GM12878 (cell line): ENCODE data around the gene MPV17. TPM values are rescaled to one million over a fixed set of nuclear protein-coding genes. Genes with fewer than 3 reads are reported as not detected.
A peak's percentile ranks its signal among the peaks of the same experiment; 100 is the strongest.

Experiments
- ATAC-seq: fragments of 200-7000 bp; cut with Tn5 transposase; 3 replicates; pipeline ENCODE4 v1.9.1; 2020; ENCODE audit warnings: mild to moderate bottlenecking, moderate library complexity
- BruUV-seq: library from RNA; stranded (reverse); fragments of 400-500 nt; replicated peaks from 2 replicates; lab custom pipeline; 2021; lab: Mats Ljungman, UMichigan
- CTCF ChIA-PET: fragments of 300-600 bp; sonication (Branson Sonifier 250); formaldehyde crosslinking; extraction: SDS; loops from one replicate; lab custom pipeline; 2021; ENCODE audit warnings: inconsistent platforms; lab: Yijun Ruan, JAX
- POLR2A ChIA-PET: fragments of 350-600 bp; formaldehyde crosslinking; extraction: SDS; loops from one replicate; lab custom pipeline; 2021; ENCODE audit warnings: inconsistent platforms; lab: Charles Lee
- RAD21 ChIA-PET: fragments of 300-600 bp; sonication (Branson Sonifier 250); formaldehyde crosslinking; loops from one replicate; lab custom pipeline; 2023; ENCODE audit warnings: antibody characterized with exemption; ENCODE audit not compliant: unreplicated experiment; lab: Charles Lee
- SMC1A ChIA-PET: fragments of 300-600 bp; sonication (Branson Sonifier 250); formaldehyde crosslinking; loops from one replicate; lab custom pipeline; 2023; ENCODE audit not compliant: unreplicated experiment, uncharacterized antibody; lab: Charles Lee
- DNase-seq: peaks from one replicate; pipeline ENCODE4 v3.0.0-alpha.2; 2011; ENCODE audit warnings: low read depth, low spot score
- FAIRE-seq: peaks from 3 replicates; lab custom pipeline; 2011; peaks lifted over from hg19 to GRCh38; lab: Jason Lieb, UNC
- H2AFZ ChIP-seq: 2 replicates; pipeline ENCODE4 v1.6.0; 2011; ENCODE audit warnings: low read depth, low read length, control low read depth; ENCODE audit not compliant: control insufficient read depth
- H3K27ac ChIP-seq: 2 replicates; pipeline ENCODE4 v1.5.1; 2011; ENCODE audit warnings: control low read depth; ENCODE audit not compliant: control insufficient read depth, insufficient read depth
- H3K27me3 ChIP-seq, 2 experiments: replicated peaks in 1 of 2; 2 replicates each; pipeline versions ENCODE4 v1.6.0 to v1.6.1; 2011; ENCODE audit warnings: low read length in 1 of 2; ENCODE audit not compliant: control insufficient read depth in 2 of 2, insufficient read depth in 2 of 2
- H3K36me3 ChIP-seq, 2 experiments: 2 replicates each; pipeline ENCODE4 v1.5.1; 2011; ENCODE audit warnings: low read length in 1 of 2; ENCODE audit not compliant: control insufficient read depth in 2 of 2, insufficient read depth in 2 of 2
- H3K4me1 ChIP-seq: 2 replicates; pipeline ENCODE4 v1.6.1; 2011; ENCODE audit warnings: mild to moderate bottlenecking, low read length, moderate library complexity, mixed read lengths; ENCODE audit not compliant: control insufficient read depth, insufficient read depth
- H3K4me2 ChIP-seq: 2 replicates; pipeline ENCODE4 v1.6.0; 2011; ENCODE audit warnings: control low read depth; ENCODE audit not compliant: control insufficient read depth, insufficient read depth
- H3K4me3 ChIP-seq: fragments of 200-600 bp; sonication (generic); 2 replicates; pipeline ENCODE4 v1.5.1; 2016
- H3K79me2 ChIP-seq: 2 replicates; pipeline ENCODE4 v1.6.0; 2011; ENCODE audit warnings: low read length; ENCODE audit not compliant: control insufficient read depth, insufficient read depth
- H3K9ac ChIP-seq: 2 replicates; pipeline ENCODE4 v1.8.0; 2011; ENCODE audit warnings: low read length, control low read depth, mixed read lengths; ENCODE audit not compliant: control insufficient read depth, insufficient read depth
- H3K9me3 ChIP-seq: replicated peaks from 3 replicates; pipeline ENCODE4 v1.5.1; 2011; ENCODE audit warnings: mild to moderate bottlenecking, low read length; ENCODE audit not compliant: control insufficient read depth, insufficient read depth
- H4K20me1 ChIP-seq: 2 replicates; pipeline ENCODE4 v1.6.0; 2011; ENCODE audit not compliant: control insufficient read depth, insufficient read depth
- EED ChIP-seq: sonication (generic); IDR thresholded peaks from 2 replicates; pipeline ENCODE4 v1.6.1; 2016; ENCODE audit warnings: antibody characterized with exemption, low read depth
- ETV6 ChIP-seq, 2 experiments: fragments of 450-650 bp in 1 of 2; IDR thresholded peaks in 1 of 2; conservative IDR thresholded peaks in 1 of 2; 2 replicates each; pipeline ENCODE4 v1.6.1; 2014; ENCODE audit warnings: antibody characterized with exemption in 1 of 2, borderline replicate concordance in 1 of 2, low read depth in 1 of 2, mild to moderate bottlenecking in 1 of 2, moderate library complexity in 1 of 2
- FOS ChIP-seq: IDR thresholded peaks from 3 replicates; pipeline ENCODE4 v1.6.1; 2011; ENCODE audit warnings: borderline replicate concordance; ENCODE audit not compliant: insufficient read length; ENCODE audit errors: extremely low read depth
- FOXM1 ChIP-seq: IDR thresholded peaks from 2 replicates; pipeline ENCODE4 v1.6.1; 2012; ENCODE audit warnings: low read depth, mild to moderate bottlenecking, inconsistent platforms, low read length, moderate library complexity
- LARP7 ChIP-seq: fragments of 450-650 bp; IDR thresholded peaks from 2 replicates; pipeline ENCODE4 v1.6.1; 2017; ENCODE audit warnings: mild to moderate bottlenecking
- MEF2A ChIP-seq: IDR thresholded peaks from 2 replicates; pipeline ENCODE4 v1.6.1; 2011; ENCODE audit warnings: low read depth, mild to moderate bottlenecking, low read length, moderate library complexity; ENCODE audit not compliant: insufficient read depth
- NFIC ChIP-seq: IDR thresholded peaks from 2 replicates; pipeline ENCODE4 v1.6.1; 2012; ENCODE audit warnings: low read depth, mild to moderate bottlenecking, inconsistent platforms, low read length, moderate library complexity
- NR2C2 ChIP-seq: IDR thresholded peaks from 2 replicates; pipeline ENCODE4 v1.6.1; 2011; ENCODE audit warnings: borderline replicate concordance, low read depth; ENCODE audit not compliant: control insufficient read depth, insufficient read length
- POLR2A ChIP-seq: IDR thresholded peaks from 2 replicates; pipeline ENCODE4 v1.6.1; 2011; ENCODE audit warnings: low read depth, mild to moderate bottlenecking, low read length
- POU2F2 ChIP-seq: IDR thresholded peaks from 3 replicates; pipeline ENCODE4 v1.6.1; 2011; ENCODE audit warnings: low read depth, mild to moderate bottlenecking, low read length, borderline replicate concordance
- RB1 ChIP-seq: fragments of 450-650 bp; formaldehyde crosslinking; IDR thresholded peaks from 2 replicates; pipeline ENCODE4 v1.6.1; 2017; ENCODE audit warnings: mild to moderate bottlenecking, borderline replicate concordance
- REST ChIP-seq: IDR thresholded peaks from 2 replicates; pipeline ENCODE4 v1.6.1; 2012; ENCODE audit warnings: mild to moderate bottlenecking, low read depth, low read length
- SP1 ChIP-seq: IDR thresholded peaks from one replicate; pipeline ENCODE4 v1.6.1; 2011; ENCODE audit warnings: low read depth, low read length
- SUPT20H ChIP-seq: IDR thresholded peaks from 2 replicates; pipeline ENCODE4 v1.6.1; 2011; ENCODE audit warnings: low read depth, mild to moderate bottlenecking, low read length, moderate library complexity, borderline replicate concordance; ENCODE audit not compliant: control insufficient read depth
- SUZ12 ChIP-seq: fragments of 200-600 bp; sonication (generic); IDR thresholded peaks from one replicate; pipeline ENCODE4 v1.6.1; 2018; ENCODE audit warnings: antibody characterized with exemption, mild to moderate bottlenecking; ENCODE audit not compliant: unreplicated experiment
- WGBS: methylation state at CpG from one replicate; pipeline ENCODE4 v1.1.6; 2016; ENCODE audit warnings: low lambda C conversion rate; ENCODE audit not compliant: insufficient replicate concordance, insufficient coverage; ENCODE audit errors: missing lambda C conversion rate; 5-methylcytosine and 5-hydroxymethylcytosine counted together
- in situ Hi-C: fragments of 300-500 bp; cut with MboI; formaldehyde crosslinking; loops from 9 replicates; pipeline ENCODE4 v1.14.3; 2018; ENCODE audit warnings: mixed read lengths
- intact Hi-C: fragments of 100-400 bp; cut with micrococcal nuclease; formaldehyde crosslinking; loops from one replicate; pipeline ENCODE4 v1.14.2; 2022; ENCODE audit not compliant: unreplicated experiment
- polyA plus RNA-seq, 11 experiments: library from polyadenylated mRNA; depleted of rRNA in 4 of 11; unstranded in 6 of 11; stranded (reverse) in 5 of 11; fragments of >200 nt; fragmentation: Nextera tagmentation in 4 of 11; fragmentation: Illumina TruSeq in 1 of 11; extraction: Ambion mirVana in 4 of 11; extraction: Trizol in 1 of 11; gene quantifications; 1 replicate in 1 of 11; 2 replicates in 10 of 11; pipeline versions ENCODE4 v1.2.1 to v1.2.3, GENCODE V29; 2011 to 2016; ENCODE audit warnings: inconsistent platforms in 2 of 11, missing spikeins in 2 of 11, low read depth in 1 of 11
- total RNA-seq, 4 experiments: library from RNA; depleted of rRNA in 3 of 4; stranded (reverse); fragments of >200 nt in 3 of 4; fragmentation: Illumina TruSeq in 1 of 4; extraction: Trizol in 1 of 4; gene quantifications; 2 replicates each; pipeline versions ENCODE4 v1.2.1 to v1.2.3, GENCODE V29; 2013 to 2021
- TF ChIP-seq, protein P1 (sequence below): fragments of 450-650 bp; IDR thresholded peaks from 2 replicates; pipeline ENCODE4 v1.6.1; 2017; ENCODE audit warnings: mild to moderate bottlenecking
- TF ChIP-seq, protein P2 (sequence below): IDR thresholded peaks from 2 replicates; pipeline ENCODE4 v1.6.1; 2011; ENCODE audit warnings: mild to moderate bottlenecking, low read depth, low read length, moderate library complexity; ENCODE audit not compliant: insufficient replicate concordance
- TF ChIP-seq, protein P3 (sequence below): IDR thresholded peaks from 2 replicates; pipeline ENCODE4 v1.6.1; 2012; ENCODE audit warnings: low read depth, low read length, improper control_type of control experiment

MPV17 gene
- total and polyA plus RNA-seq, 10 of the 15 experiments (the other 5 are each of a cell fraction or from before 2014, with no cell fraction given) = 63.4 to 143 (median 89.0) TPM

GRCh38 chr2:27354597-27354927 lies 31.7 kb upstream of the MPV17 start:
- intact Hi-C loops (loop anchor here (10.0 kb wide), 1 partner anchor 140 kb away; the partner anchor contains the start of genes ATRAID, CAD and SLC5A6), in situ Hi-C loops (no loop called here)
- Histone ChIP-seq H3K9ac (no peak overlapping the region), H3K4me1 (no peaks in the 10 kb centered on the region; the same call in 1 of the 2 replicates), H3K4me3 (no peak overlapping the region), H3K79me2 (peaks cover 72% of the 10 kb centered on the region), H3K36me3 (no peaks in the 10 kb centered on the region; a peak in 1 of 4 replicates), H4K20me1 (no peaks in the 10 kb centered on the region), H3K4me2 (peak overlapping the region; percentile 34; the same call in 1 of the 2 replicates), H3K27ac (no peak overlapping the region), H3K27me3 (no peaks in the 10 kb centered on the region), H3K9me3 (no peaks in the 10 kb centered on the region), H2AFZ (no peak overlapping the region)
- FAIRE-seq = no peak
- BruUV-seq = no TSS peak
- SMC1A ChIA-PET = interaction anchor here (0.9 to 2.6 kb wide), 3 partner anchors 11 to 17 kb away, joined by 3 to 9 read pairs (median 3); partner anchors contain the start of gene EIF2B4
- no peak for ATAC-seq
- POLR2A ChIA-PET = interaction anchor here (0.8 to 1.3 kb wide), 4 partner anchors 10 to 17 kb away, joined by 3 to 4 read pairs (median 4); partner anchors contain the start of genes EIF2B4 and SNX17
- RAD21 ChIA-PET = interaction anchor here (0.7 kb wide), 2 partner anchors 74 to 76 kb away, joined by 3 to 4 read pairs; partner anchors contain the start of gene NRBP1
- CTCF ChIA-PET = interaction anchor here (0.6 to 3.3 kb wide), 7 partner anchors 8 to 329 kb away, joined by 3 to 7 read pairs (median 5); no protein-coding TSS in a partner anchor
- DNase-seq = no peak
- 98% methylated on average over 7 of the region's 7 CpGs for WGBS
- TF ChIP-seq FOS (no peak), POU2F2 (no peak), NFIC (no peak), MEF2A (no peak), RB1 (no peak), FOXM1 (no peak), POLR2A (no peak), LARP7 (no peak), NR2C2 (no peak), EED (no peak), SP1 (no peak), SUPT20H (no peak), ETV6 (conservative IDR thresholded peaks at IDR 0.05 in 1 of 2, IDR thresholded peaks at IDR 0.05 in 1 of 2; ENCODE audit: borderline replicate concordance in 1 of 2, low read depth in 1 of 2) (no peak), SUZ12 (no peak), REST (no peak)
- TF ChIP-seq, protein P1, sequence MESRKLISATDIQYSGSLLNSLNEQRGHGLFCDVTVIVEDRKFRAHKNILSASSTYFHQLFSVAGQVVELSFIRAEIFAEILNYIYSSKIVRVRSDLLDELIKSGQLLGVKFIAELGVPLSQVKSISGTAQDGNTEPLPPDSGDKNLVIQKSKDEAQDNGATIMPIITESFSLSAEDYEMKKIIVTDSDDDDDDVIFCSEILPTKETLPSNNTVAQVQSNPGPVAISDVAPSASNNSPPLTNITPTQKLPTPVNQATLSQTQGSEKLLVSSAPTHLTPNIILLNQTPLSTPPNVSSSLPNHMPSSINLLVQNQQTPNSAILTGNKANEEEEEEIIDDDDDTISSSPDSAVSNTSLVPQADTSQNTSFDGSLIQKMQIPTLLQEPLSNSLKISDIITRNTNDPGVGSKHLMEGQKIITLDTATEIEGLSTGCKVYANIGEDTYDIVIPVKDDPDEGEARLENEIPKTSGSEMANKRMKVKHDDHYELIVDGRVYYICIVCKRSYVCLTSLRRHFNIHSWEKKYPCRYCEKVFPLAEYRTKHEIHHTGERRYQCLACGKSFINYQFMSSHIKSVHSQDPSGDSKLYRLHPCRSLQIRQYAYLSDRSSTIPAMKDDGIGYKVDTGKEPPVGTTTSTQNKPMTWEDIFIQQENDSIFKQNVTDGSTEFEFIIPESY = no peak
- TF ChIP-seq, protein P2, sequence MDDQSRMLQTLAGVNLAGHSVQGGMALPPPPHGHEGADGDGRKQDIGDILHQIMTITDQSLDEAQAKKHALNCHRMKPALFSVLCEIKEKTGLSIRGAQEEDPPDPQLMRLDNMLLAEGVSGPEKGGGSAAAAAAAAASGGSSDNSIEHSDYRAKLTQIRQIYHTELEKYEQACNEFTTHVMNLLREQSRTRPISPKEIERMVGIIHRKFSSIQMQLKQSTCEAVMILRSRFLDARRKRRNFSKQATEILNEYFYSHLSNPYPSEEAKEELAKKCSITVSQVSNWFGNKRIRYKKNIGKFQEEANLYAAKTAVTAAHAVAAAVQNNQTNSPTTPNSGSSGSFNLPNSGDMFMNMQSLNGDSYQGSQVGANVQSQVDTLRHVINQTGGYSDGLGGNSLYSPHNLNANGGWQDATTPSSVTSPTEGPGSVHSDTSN = no peak
- TF ChIP-seq, protein P3, sequence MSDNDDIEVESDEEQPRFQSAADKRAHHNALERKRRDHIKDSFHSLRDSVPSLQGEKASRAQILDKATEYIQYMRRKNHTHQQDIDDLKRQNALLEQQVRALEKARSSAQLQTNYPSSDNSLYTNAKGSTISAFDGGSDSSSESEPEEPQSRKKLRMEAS = no peak
